GM21723 (cell line): ENCODE results near the gene GID4.

ENCODE experiments used
- ATAC-seq: cut with Tn5 transposase; IDR thresholded peaks from one replicate; pipeline ENCODE4 v1.9.1; 2021; ENCODE audit warnings: mild to moderate bottlenecking, moderate library complexity; ENCODE audit not compliant: unreplicated experiment

Gene GID4

GRCh38 chr17:18015593-18015992, 23.6 kb upstream of the GID4 start:
- ATAC-seq, result no peak

DNA sequence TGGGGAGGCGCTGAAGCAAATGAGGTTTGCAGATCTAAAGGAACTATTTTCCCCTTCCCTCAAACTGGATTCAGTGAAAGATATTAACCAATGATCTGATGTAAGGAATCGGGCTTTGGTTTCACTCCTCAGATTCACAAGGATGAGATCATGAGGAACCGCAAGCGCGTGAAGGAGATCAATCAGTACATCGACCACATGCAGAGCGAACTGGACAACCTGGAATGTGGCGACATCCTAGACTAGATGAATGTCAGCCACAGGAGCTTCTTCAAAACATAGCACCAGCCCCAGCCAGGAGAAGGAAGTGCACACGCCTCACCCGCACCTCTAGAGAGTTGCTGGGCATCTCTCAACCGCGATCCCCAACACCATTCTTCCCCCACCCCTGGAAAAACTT, 22.8 kb upstream of the GID4 start:
- no peak for ATAC-seq

DNA sequence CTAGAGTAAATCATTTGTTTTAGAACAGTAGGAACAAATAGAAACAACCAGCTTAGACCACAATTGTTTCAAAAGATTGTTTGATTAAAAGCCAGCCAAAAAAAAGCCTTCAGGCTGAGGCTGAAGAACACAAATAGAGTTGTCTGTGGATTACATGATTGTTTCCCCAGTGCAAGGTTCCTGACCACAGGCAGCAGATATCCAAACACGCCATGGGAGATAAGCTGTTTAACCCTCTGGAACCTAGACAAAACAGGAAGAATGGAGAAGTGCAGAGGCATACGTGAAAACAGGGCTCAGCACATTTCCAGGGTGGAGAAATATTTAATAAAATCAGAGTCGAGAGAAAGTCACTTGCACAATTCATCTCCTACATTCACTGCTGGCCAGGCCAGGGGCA, 21.2 kb upstream of the GID4 start:
- ATAC-seq, result no peak

- no peak for ATAC-seq
These were observed 20.7 kb upstream of the GID4 start for GRCh38 chr17:18018411-18018921.

DNA sequence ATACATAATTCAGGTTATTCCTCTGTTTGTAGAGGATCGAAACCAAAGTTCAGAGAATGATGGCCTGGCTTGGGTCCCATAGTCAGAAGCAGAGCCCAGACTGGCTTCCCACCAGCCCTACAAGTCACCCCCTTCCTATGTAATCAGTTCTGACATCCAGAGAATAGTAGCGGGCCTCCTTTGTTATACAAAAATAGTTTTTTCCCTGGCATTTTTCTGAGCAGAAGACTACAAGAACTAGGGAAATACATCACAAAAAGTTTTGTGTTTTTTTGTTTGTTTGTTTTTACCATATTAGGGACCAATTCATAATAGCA, 19.4 kb upstream of the GID4 start:
- no peak for ATAC-seq

GRCh38 chr17:18020971-18021370, 18.2 kb upstream of the GID4 start:
- ATAC-seq, result no peak

GRCh38 chr17:18021372-18021771, 17.8 kb upstream of the GID4 start:
- ATAC-seq, result no peak

DNA sequence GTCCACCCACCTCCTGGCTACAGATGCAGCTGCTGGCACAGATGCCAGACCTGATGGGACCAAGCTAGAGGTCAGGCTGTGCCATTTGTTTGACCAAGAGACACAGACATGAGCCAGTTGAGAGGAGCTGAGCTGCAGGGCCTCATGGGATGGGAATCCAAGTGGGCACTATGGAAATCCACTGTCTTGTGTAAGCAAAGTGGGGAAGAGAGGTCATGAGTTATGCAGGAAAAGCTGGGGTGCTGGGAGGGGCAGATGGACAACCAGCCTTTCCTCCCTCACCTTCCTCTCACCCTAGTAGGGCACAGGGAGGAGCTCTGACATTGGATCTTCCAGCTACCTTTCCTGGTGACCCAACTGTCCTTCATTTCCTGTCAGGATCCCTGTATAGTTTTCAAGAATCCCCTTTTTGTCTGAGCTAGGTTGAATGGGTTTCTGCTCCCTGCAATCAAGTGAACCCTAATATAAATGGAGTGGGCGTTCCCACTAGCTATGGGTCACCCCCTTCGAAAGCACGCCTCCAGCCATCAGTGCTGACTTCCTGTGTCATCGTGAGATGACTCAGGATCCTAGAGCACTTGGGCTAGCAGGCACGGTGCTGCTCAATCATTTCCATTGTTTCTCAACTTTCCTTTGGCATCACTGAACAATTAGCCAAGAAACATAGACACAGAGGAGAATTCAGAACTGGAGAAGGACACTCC, 13.8 kb upstream of the GID4 start:
- ATAC-seq, result no peak

DNA sequence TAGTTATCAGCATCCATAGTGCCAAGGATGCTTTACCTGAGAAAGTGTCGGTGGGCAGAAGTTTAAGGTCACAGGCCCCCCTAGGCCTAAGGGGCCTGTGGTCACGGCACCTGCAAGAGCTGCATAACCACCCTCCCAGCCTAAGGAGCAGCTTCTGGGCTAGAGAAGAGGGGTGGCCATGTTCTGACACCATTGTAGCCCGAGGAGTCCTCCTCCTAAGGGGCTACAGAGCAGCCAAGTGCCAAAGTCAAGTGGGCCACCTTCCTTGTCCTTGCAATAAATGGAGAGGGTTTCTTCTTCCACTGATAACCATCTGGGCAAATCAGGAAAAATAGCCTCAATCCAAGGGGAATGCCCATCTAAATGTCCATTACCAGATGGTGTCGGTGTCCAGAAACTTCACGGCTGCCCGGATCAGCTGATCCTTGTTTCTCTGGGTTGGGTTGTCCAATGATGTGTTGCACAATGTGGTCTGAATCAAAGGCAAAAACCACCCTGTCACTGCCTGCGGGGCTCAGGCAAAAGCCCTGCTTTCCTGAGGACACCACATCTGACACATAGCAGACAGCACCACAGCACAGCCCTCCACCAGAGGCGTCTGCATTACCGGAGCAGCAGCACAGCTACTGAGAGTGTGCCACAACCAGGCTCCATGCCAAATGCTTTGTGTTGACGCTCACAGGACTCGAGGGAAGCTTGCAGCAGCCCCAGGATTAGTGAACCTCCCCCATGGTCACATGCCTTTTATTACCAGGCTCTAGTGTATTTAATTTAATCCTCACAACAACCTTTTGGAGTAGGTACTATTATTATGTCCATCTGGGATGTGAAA, 13.0 kb upstream of the GID4 start:
- ATAC-seq, result no peak

GRCh38 chr17:18027280-18027679, 11.9 kb upstream of the GID4 start:
- no peak for ATAC-seq

GRCh38 chr17:18028114-18028951, 10.9 kb upstream of the GID4 start:
- no peak for ATAC-seq

GRCh38 chr17:18028952-18029540, 10.2 kb upstream of the GID4 start:
- ATAC-seq, result no peak

- ATAC-seq, result no peak
These were observed 7.3 kb upstream of the GID4 start for GRCh38 chr17:18031955-18032354.

- ATAC-seq, result peak; percentile 69
These were observed 5.6 kb upstream of the GID4 start for GRCh38 chr17:18033442-18034099.

- ATAC-seq, result no peak
These were observed 3.5 kb upstream of the GID4 start for GRCh38 chr17:18035704-18036103.

- no peak for ATAC-seq
These were observed 1.7 kb upstream of the GID4 start for GRCh38 chr17:18037486-18037885.

DNA sequence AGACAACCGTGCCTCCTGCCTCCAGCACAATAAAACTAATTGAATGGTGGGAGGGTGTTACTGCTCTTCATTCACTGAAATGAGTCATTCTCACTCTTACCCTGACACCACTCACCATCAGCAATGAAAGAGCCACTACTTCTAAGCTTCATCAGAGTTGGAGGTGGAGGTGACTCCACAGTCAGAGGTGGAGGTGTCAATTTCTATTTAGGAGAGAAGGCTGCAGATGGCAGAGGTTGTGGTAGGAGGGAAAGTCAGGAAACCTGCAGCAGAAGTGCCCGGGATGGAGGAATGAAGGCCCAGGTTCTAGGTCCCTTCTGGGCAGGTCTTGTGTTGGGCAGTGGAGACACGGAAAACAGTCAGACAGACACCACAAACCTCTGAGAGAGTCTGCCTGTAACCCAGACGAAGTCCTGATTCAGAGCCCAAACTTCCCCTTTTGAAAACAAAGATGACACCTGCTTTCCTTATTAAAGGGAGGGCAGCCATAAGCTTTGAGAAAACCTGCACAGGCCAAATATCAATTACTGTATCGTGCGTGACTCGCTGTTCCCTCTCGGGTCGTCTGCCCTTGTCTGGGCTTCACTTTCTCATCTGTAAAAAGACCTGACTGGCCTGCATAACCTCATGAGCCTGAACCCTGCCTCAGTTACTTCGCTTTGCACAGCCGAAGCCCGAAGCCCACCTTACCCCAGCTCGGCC, 908 bp upstream of the GID4 start:
- peak; percentile 12 for ATAC-seq

DNA sequence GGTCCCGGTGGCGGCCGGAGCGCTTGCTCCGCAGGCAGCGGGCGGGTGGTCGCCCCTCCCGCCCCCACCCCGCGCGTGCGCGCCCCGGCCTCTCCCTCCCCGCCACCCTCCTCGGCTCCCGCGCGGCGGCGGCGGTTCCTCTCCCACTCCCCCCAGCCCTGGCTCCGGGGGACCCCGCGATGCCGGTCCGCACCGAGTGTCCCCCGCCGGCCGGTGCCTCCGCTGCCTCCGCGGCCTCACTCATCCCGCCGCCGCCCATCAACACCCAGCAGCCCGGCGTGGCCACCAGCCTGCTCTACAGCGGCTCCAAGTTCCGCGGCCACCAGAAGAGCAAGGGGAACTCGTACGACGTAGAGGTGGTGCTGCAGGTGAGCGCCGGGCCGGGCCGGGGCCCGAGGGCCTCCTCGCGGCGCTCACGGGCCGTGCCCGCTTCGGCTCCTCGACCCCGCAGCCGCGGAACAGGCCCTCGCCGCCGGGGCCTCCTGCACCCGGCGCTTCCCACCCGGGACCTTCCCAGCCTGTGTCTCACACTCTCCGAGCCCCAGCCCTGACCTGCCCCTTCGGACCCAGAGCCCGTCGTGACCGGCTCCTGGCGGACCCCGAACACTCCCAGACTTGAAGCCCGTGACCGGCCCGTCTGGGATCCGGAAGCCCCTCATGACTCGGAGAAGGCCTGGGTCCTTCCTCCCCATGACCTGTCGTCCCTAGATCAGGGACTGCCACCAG, 490 bp downstream of the GID4 start:
- peak; percentile 10 for ATAC-seq

DNA sequence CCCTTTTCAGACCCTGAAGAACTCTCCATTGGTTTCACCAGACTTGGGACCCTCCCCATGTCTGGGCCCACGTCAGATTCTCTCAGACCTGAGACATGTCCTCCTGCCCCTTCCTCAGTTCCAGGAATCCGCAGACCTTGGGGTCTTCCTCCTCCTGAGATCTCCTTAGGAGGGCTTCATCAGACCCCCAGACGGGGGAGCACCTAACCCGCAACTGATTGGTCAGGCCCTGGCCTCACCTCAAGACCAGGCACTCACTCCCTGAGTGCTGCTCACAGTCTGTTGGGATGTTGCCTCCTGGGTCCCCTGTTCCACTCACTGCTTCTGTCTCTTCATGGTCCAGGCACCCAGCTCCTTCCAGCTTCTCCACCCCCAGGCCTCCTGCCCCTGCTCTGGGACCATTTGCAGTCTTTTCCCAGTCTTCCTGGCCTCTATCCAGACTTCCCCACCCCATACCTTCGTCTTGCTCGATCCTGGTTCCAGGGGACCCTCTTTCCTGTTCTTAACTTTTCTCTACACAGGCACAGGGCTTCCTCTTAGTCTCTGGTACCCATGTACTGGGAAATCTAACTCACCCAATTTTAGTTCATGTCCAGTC, 1.2 kb downstream of the GID4 start:
- ATAC-seq, result no peak
